Measurements from ENCODE around the gene CCDC97.

The CCDC97 gene

DNA sequence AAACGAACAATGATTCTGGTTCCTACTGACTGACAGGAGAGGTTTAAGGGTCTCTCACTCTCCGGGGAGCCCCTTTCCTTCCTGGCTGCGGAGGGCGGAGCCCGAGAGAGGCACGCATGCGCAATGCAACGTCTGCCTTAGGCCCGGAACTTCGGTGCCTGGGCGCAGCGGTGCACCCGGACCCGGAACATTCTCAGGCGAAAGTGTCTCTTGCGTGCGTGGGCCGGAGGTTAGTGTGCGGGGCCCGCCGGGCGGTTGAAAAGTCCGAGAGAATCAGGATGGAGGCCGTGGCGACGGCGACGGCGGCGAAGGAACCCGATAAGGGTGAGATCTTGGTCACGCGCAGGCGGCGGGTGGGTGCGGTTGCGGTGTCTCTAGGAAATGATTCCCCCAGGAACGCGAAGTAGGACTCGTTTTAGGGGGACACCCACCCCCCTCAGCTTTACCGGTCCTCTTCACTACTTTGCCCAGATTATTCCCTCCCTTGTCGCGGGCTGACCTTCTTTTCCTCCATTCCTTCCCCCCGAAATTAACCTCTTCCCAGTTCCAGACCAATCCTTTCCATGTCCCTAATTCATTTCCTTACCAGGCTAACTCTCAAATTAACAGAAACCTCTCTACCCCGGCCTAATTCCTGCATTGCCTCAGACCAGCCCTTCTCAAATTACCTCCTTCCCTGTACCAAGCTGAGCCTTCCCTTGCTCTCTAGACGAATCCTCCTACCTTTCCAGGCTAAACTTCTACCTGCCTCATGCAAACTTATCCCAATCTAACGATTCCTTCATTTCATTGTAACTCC is at the start of gene CCDC97:
CCDC97 (plus strand) TSS at position 140 of the 799 bp plus-strand sequence; CDS start at position 279, 139 bp downstream.
- TF ChIP-seq, protein P1, sequence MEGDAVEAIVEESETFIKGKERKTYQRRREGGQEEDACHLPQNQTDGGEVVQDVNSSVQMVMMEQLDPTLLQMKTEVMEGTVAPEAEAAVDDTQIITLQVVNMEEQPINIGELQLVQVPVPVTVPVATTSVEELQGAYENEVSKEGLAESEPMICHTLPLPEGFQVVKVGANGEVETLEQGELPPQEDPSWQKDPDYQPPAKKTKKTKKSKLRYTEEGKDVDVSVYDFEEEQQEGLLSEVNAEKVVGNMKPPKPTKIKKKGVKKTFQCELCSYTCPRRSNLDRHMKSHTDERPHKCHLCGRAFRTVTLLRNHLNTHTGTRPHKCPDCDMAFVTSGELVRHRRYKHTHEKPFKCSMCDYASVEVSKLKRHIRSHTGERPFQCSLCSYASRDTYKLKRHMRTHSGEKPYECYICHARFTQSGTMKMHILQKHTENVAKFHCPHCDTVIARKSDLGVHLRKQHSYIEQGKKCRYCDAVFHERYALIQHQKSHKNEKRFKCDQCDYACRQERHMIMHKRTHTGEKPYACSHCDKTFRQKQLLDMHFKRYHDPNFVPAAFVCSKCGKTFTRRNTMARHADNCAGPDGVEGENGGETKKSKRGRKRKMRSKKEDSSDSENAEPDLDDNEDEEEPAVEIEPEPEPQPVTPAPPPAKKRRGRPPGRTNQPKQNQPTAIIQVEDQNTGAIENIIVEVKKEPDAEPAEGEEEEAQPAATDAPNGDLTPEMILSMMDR (IDR thresholded peaks at IDR 0.05; ENCODE audit: low read depth, low read length): no peak
- peaks cover 55% of the 10 kb centered on the region for H3K36me3 ChIP-seq
- DNase-seq: peak; percentile 87
- peak within 1 kb of the TSS; percentile 92 for H3K4me3 ChIP-seq (ENCODE audit: low read depth, low read length)
- peak within 1 kb of the TSS; percentile 91 for H3K27ac ChIP-seq
- no peaks in the 10 kb centered on the region for H3K27me3 ChIP-seq (ENCODE audit: insufficient read depth, low read depth, severe bottlenecking)
- no peaks in the 10 kb centered on the region for H3K9me3 ChIP-seq (ENCODE audit: severe bottlenecking)

DNA sequence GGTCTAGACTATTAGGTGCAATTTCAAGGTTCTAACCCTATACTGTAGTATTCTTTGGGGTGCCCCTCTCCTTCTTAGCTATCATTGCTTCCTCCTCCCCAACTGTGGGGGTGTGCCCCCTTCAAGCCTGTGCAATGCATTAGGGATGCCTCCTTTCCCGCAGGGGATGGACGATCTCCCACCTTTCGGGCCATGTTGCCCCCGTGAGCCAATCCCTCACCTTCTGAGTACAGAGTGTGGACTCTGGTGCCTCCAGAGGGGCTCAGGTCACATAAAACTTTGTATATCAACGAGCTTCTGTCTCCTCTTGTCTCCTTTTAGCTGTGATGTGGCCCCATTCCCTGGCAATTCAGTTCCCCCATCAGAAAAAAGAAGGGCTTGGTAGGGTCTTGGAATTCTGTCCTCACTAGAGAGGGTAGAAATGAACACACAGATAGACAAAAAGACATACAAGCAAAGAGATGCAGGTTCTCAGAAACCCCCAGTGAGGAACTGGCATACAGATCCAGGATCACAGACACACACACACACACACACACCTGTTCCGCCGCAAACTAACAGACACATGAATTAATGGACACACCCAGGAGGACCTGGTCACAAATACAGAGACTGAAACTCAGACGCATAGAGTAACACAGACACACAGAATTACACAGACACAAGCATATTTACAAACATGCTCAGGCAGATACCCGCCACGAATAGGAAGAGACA is 48.3 kb upstream of the CCDC97 start:
- peaks cover 17% of the 10 kb centered on the region for H3K36me3 ChIP-seq
- no peaks in the 10 kb centered on the region for H3K27me3 ChIP-seq (ENCODE audit: insufficient read depth, low read depth, severe bottlenecking)
- no peaks in the 10 kb centered on the region for H3K9me3 ChIP-seq (ENCODE audit: severe bottlenecking)
- TF ChIP-seq, protein P1 (IDR thresholded peaks at IDR 0.05; ENCODE audit: low read depth, low read length): no peak
- peak overlapping the region; percentile 95; the same call in 1 of the 2 replicates for H3K27ac ChIP-seq
- DNase-seq: no peak
- peak overlapping the region; percentile 97 for H3K4me3 ChIP-seq (ENCODE audit: low read depth, low read length)

DNA sequence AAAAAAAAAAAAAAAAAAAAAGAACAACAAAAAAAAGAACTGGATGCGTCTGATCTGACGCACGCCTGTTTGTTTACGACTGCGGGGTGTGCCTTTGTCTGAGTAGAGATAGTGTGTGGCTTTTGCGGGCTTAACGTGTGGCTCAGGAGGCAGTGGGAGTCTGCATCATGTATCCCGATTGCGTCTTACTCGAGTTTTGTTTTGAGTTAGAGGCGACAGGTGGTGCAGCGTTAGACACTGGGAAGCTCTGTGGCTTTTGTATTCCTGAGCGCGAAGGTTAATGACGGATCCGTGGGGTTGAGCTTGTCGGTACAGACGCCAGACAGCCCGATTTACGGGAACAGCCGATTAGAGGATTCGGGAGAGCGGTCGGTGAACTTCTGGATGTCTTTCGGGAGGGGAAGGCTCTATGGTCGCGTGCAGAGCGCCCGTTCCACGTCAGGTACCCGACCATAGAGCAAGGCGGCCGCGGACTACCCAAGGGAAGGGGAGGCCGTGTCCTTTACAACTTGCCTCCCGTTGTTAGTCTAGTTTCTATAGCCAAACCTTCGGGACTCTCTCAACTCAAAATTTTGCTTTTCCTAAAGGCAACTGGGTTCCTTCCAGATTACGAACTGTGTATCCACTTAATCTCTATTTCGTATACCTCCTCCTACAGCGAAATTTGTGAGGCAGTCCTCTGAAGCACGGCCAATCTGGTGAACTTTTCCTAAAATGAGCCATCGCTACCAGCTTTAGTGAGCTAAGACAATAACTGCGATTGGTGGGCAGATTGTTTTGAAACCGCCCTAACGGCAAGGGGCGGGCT is 46.7 kb upstream of the CCDC97 start:
- Histone ChIP-seq H3K36me3 (peaks cover 33% of the 10 kb centered on the region), H3K27ac (peak overlapping the region; percentile 95), H3K9me3 (ENCODE audit: severe bottlenecking) (no peaks in the 10 kb centered on the region), H3K4me3 (ENCODE audit: low read depth, low read length) (peak overlapping the region; percentile 97), H3K27me3 (ENCODE audit: insufficient read depth, low read depth, severe bottlenecking) (no peaks in the 10 kb centered on the region)
- DNase-seq: peak; percentile 50
- TF ChIP-seq, protein P1 (IDR thresholded peaks at IDR 0.05; ENCODE audit: low read depth, low read length): no peak

DNA sequence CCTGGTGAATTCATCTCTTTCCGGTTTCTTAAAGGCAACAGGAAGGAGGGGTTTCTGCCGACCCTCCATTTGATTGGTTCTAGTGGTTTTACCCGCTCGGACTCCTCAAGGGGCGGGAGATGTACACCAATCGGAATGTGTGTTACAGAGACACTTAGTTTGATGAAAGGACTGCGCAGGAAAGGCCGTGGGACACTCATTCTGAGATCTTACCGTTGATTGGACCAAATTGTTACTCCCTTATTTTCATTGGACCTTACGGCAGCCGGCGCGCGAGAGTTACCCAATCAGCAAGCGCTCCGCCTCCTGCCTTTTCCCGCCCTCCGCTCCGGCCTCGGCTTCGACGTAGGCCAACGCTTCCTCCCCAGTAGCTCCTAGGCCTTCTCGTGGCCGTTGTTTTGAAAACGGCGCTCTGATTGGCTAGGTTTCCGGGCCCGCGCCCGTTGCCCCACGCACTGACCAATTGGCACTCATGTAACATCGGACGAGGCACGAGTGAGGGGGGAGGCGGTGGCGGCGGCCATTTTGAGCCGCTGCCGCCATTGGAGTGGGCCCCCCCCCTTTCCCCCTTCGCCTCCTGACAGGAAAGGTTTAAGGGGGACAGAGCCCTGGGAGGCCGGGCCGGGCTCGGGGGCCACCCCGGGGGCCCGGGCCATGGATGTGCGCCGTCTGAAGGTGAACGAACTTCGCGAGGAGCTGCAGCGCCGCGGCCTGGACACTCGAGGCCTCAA is 46.0 kb upstream of the CCDC97 start, which contains the start of gene HNRNPUL1:
HNRNPUL1 (plus strand) TSS at position 523 of the 731 bp plus-strand sequence; CDS start at position 655, 132 bp downstream.
- Histone ChIP-seq H3K9me3 (ENCODE audit: severe bottlenecking) (no peaks in the 10 kb centered on the region), H3K4me3 (ENCODE audit: low read depth, low read length) (peak within 1 kb of the TSS; percentile 97), H3K27me3 (ENCODE audit: insufficient read depth, low read depth, severe bottlenecking) (no peaks in the 10 kb centered on the region), H3K36me3 (peaks cover 40% of the 10 kb centered on the region), H3K27ac (peak within 1 kb of the TSS; percentile 100)
- peak; percentile 98 for DNase-seq
- TF ChIP-seq, protein P1 (IDR thresholded peaks at IDR 0.05; ENCODE audit: low read depth, low read length): no peak
